ENCODE data around the gene TMEM154. TPM values are rescaled to one million over a fixed set of nuclear protein-coding genes. Genes with fewer than 3 reads are reported as not detected.

The TMEM154 gene
- total RNA-seq, 2 experiments from 2014 or later = 12.2 to 17.5 TPM

- DNase-seq (peak; percentile 22), ATAC-seq (peak; percentile 62)
- intact Hi-C loops (cut with micrococcal nuclease) = no loop called here
- H3K27me3 Mint-ChIP-seq = no peaks in the 10 kb centered on the region
- peaks cover 9% of the 10 kb centered on the region for H3K9me3 Mint-ChIP-seq
- no peak overlapping the region for H3K27ac Mint-ChIP-seq
- peaks cover under 1% of the 10 kb centered on the region for H3K36me3 Mint-ChIP-seq (ENCODE audit: low read depth)
- ChIA-PET POLR2A (no interaction called here), CTCF (interaction anchor here (1.2 kb wide), 1 partner anchor 208 kb away, joined by 4 read pairs; no protein-coding TSS in a partner anchor)
- no peaks in the 10 kb centered on the region for H3K4me1 Mint-ChIP-seq (ENCODE audit: low read depth)
- TF ChIP-seq CTCF (IDR thresholded peaks at IDR 0.05) = no peak
- no peak overlapping the region for H3K4me3 Mint-ChIP-seq
These were observed 30.1 kb upstream of the TMEM154 start for GRCh38 chr4:152709675-152710438.

- Mint-ChIP-seq H3K4me3 (no peak overlapping the region), H3K36me3 (ENCODE audit: low read depth) (peaks cover 3% of the 10 kb centered on the region), H3K4me1 (ENCODE audit: low read depth) (no peaks in the 10 kb centered on the region), H3K27me3 (no peaks in the 10 kb centered on the region), H3K27ac (no peak overlapping the region), H3K9me3 (peaks cover 10% of the 10 kb centered on the region)
- ChIA-PET POLR2A (interaction anchor here (0.6 kb wide), 1 partner anchor 85 kb away, joined by 3 read pairs; no protein-coding TSS in a partner anchor), CTCF (interaction anchor here (1.2 kb wide), 1 partner anchor 207 kb away, joined by 4 read pairs; no protein-coding TSS in a partner anchor)
- ATAC-seq (no peak), DNase-seq (no peak)
- no peak for TF ChIP-seq CTCF (IDR thresholded peaks at IDR 0.05)
- intact Hi-C loops (cut with micrococcal nuclease) = no loop called here
These were observed 29.0 kb upstream of the TMEM154 start for GRCh38 chr4:152708796-152709195.

GRCh38 chr4:152708361-152708760 lies 28.6 kb upstream of the TMEM154 start:
- ChIA-PET POLR2A (interaction anchor here (0.6 kb wide), 1 partner anchor 85 kb away, joined by 3 read pairs; no protein-coding TSS in a partner anchor), CTCF (no interaction called here)
- no peak overlapping the region for H3K4me3 Mint-ChIP-seq
- H3K4me1 Mint-ChIP-seq (ENCODE audit: low read depth) = no peaks in the 10 kb centered on the region
- ATAC-seq (no peak), DNase-seq (no peak)
- H3K27me3 Mint-ChIP-seq = no peaks in the 10 kb centered on the region
- TF ChIP-seq CTCF (IDR thresholded peaks at IDR 0.05) = no peak
- intact Hi-C loops (cut with micrococcal nuclease) = no loop called here
- peaks cover 3% of the 10 kb centered on the region for H3K36me3 Mint-ChIP-seq (ENCODE audit: low read depth)
- H3K9me3 Mint-ChIP-seq = peaks cover 10% of the 10 kb centered on the region
- H3K27ac Mint-ChIP-seq = no peak overlapping the region

GRCh38 chr4:152707632-152708031 lies 27.8 kb upstream of the TMEM154 start:
- H3K27ac Mint-ChIP-seq = no peak overlapping the region
- no peak overlapping the region for H3K4me3 Mint-ChIP-seq

More at GRCh38 chr4:152707632-152708031, 27.8 kb upstream of the TMEM154 start:
- H3K27me3 Mint-ChIP-seq = no peaks in the 10 kb centered on the region
- no peak for TF ChIP-seq CTCF (IDR thresholded peaks at IDR 0.05)
- H3K9me3 Mint-ChIP-seq = peaks cover 10% of the 10 kb centered on the region
- POLR2A ChIA-PET = no interaction called here
- intact Hi-C loops (cut with micrococcal nuclease) = no loop called here
- no peaks in the 10 kb centered on the region for H3K4me1 Mint-ChIP-seq (ENCODE audit: low read depth)
- DNase-seq = no peak
- ATAC-seq = no peak
- CTCF ChIA-PET = no interaction called here
- H3K36me3 Mint-ChIP-seq (ENCODE audit: low read depth) = peaks cover 3% of the 10 kb centered on the region

Measured in activated CD8-positive, alpha-beta T cell treated with anti-CD3 and anti-CD28 coated beads for 36 hours (primary cell).